GM12865 (cell line): ENCODE results near the gene CPNE1.

Source experiments
- DNase-seq: peaks from one replicate; pipeline ENCODE4 v3.0.0; 2010; ENCODE audit warnings: low read depth
- H3K4me3 ChIP-seq: 2 replicates; pipeline ENCODE4 v1.5.1; 2011; ENCODE audit warnings: mild to moderate bottlenecking, low read depth, low read length, control low read depth
- TF ChIP-seq, protein P1 (sequence below): IDR thresholded peaks from 2 replicates; pipeline ENCODE4 v1.5.1; 2011; ENCODE audit warnings: low read length, control low read depth, low read depth, inconsistent platforms; ENCODE audit not compliant: insufficient read depth; ENCODE audit errors: missing control alignments

The CPNE1 gene

DNA sequence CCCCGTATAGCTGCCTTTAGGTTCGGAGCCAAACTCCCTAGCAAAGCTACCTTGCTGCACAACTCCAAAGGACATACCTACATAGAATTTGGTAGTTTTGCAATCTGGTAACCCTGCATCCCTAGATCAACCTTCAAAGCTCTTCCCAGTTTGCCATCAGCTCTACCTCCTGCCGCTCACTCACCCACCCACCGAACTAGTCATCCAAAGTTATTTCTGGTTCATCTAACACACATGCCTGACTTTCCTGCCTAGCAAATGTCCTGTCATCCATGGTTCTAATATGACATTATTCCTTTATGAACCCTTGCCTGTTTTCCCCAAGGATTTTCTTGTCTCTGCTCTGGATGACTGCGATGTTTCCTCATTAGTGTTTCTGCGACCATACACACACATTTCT, 27.4 kb downstream of the CPNE1 start:
- no peak for DNase-seq
- TF ChIP-seq, protein P1, sequence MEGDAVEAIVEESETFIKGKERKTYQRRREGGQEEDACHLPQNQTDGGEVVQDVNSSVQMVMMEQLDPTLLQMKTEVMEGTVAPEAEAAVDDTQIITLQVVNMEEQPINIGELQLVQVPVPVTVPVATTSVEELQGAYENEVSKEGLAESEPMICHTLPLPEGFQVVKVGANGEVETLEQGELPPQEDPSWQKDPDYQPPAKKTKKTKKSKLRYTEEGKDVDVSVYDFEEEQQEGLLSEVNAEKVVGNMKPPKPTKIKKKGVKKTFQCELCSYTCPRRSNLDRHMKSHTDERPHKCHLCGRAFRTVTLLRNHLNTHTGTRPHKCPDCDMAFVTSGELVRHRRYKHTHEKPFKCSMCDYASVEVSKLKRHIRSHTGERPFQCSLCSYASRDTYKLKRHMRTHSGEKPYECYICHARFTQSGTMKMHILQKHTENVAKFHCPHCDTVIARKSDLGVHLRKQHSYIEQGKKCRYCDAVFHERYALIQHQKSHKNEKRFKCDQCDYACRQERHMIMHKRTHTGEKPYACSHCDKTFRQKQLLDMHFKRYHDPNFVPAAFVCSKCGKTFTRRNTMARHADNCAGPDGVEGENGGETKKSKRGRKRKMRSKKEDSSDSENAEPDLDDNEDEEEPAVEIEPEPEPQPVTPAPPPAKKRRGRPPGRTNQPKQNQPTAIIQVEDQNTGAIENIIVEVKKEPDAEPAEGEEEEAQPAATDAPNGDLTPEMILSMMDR: no peak
- H3K4me3 ChIP-seq: no peak overlapping the region

DNA sequence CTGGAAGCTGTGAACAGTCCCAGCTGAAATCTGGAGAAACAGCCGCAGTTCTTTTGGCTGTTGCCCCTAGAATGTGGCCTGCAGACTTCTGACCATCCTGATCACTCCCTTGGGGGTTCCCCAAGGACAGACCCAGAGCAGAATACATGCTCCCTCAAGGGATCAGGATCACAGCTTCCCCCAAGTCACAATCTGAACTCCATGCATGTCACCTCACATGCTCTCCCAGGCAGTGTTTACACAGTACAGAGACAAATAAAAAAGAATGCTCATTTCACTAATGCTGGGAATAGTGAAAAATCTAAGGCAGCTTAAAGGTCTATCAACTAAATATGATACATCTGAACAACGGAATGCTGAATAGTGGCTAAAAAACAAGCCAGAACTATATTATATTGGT, 28.6 kb downstream of the CPNE1 start:
- TF ChIP-seq, protein P1: no peak
- no peak for DNase-seq
- H3K4me3 ChIP-seq: no peak overlapping the region

DNA sequence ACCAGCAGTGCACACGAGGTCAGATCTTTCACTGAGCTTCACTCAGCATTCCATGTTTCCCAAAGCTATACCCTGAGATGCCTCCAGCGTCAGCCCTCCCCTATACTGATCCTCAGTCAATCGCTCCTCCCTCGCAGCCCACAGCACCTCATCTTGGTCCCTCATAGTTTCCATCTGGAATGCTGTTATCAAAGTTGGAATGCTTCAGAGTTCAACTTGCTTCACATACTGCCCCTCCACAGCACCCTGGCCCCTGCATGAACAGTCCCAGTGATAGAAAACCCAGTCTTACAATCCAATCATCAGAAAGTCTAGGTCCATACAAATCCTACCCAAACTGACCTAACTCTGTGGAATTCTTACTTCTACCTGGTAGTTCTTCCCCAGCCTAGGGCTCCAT, 29.0 kb downstream of the CPNE1 start:
- TF ChIP-seq, protein P1: no peak
- no peak for DNase-seq
- H3K4me3 ChIP-seq: no peak overlapping the region

DNA sequence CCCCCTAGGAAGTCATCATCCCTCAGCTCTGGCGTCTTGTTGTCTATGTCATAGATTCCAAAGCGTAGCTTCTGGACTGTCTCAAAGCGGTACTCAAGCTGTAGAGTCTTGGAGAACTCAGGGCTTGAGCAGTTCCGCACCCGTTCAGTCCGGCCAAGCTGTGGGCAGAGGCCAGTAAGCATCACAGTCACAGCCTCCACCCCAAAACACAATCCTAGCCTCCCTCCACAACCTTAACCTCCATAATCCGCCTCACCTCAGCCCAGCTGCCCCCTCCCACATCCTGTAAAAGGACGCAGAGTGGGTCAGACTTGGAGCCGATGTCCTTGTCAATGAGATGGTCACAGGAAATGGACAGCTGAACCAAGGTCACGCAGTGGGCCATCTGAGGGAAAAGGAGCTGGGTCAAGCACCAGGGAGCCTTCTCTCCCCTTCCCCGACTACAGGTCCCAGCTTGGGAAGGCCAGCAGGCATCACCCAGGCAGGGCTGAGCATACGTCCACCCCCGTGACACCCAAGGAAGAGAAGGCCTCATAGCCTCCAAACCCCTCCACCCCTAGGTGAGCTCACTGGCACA, 32.1 kb downstream of the CPNE1 start:
- no peak overlapping the region for H3K4me3 ChIP-seq
- DNase-seq: no peak
- TF ChIP-seq, protein P1: no peak

DNA sequence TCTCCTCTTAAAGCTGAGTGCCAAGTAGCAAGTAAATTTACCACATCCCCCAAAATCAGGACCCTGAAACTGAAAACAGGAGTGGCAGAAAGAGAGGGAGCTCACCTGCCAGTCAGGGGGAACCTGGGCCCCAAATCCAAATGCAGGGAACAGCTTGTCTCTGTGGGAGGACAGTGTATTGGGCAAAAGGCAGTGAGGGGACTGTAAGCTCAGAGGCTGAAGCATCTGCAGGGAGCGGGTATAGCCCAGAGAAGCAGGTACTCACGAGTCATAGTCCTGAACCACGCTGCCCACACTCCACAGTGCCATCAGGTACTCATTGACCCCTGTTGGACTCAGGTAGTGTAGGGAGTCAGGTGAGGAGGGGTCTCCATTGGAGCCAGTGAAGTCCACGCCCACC, 34.1 kb downstream of the CPNE1 start:
- TF ChIP-seq, protein P1: no peak
- H3K4me3 ChIP-seq: no peak overlapping the region
- no peak for DNase-seq

DNA sequence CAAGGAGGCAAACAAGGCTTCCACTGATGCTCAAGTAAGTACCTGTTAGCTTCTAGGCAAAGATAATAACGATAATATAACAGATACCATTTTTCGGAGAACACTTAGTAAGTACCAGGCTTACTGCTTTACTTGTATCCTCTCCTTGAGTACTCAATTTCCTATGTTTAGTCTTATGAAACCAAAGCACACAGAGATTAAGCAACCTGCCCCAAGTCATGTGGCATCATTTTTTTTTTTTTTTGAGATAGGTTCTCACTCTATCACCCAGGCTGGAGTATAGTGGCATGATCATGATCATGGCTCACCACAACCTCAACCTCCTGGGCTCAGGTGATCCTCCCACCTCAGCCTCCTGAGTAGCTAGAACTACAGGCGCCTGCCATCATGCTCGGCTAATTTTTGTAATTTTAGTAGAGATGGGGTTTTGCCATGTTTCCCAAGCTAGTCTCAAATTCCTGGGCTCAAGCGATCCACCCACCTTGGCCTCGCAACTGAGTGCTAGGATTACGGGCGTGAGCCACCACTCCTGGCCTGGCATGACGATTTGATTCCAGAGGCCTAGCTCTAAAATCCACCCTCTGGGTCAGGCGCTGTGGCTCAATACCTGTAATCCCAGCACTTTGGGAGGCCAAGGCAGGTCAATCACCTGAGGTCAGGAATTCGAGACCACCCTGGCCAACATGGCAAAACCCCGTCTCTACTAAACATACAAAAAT, 35.1 kb downstream of the CPNE1 start:
- TF ChIP-seq, protein P1: no peak
- no peak overlapping the region for H3K4me3 ChIP-seq
- DNase-seq: no peak

DNA sequence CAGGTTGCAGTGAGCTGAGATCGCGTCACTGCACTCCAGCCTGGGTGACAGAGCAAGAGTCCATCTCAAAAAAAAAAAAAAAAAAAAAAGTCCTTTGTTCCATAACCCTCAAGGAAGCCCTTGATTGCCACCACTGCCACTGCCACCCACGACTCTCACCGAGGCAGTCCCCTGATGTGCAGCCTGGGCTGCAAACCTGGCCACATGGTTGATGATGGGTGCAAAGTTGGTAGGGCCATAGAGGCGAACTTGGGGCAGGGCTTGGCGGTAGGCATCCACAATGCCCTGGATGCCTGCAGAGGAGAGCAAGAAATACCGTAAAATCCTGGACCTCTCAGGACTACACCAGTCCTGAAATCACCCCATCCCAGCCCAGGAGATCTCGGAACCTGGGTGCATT, 37.6 kb downstream of the CPNE1 start:
- no peak overlapping the region for H3K4me3 ChIP-seq
- TF ChIP-seq, protein P1: no peak
- DNase-seq: no peak
